ENCODE results near the gene SOCS2. TPM values are rescaled to one million over a fixed set of nuclear protein-coding genes. Genes with fewer than 3 reads are reported as not detected.

Gene SOCS2
- total and polyA plus RNA-seq, 2 of the 13 experiments (the other 11 are each of a cell fraction or from before 2014, with no cell fraction given), result 0.62 to 1.5 TPM

- 0 out of 2 replicates have a peak, but pooled peaks have one; percentile 19 for TF ChIP-seq ZNF556 (CRISPR knock-in tag; IDR thresholded peaks at IDR 0.05; ENCODE audit: borderline replicate concordance)
- TF ChIP-seq RBM39 (IDR thresholded peaks at IDR 0.05; ENCODE audit: low read depth, low read length, poor library complexity, severe bottlenecking), result peak; percentile 36
- no peak for TF ChIP-seq MLXIP (CRISPR knock-in tag; IDR thresholded peaks at IDR 0.05; ENCODE audit: borderline replicate concordance)
- TF ChIP-seq NFRKB (IDR thresholded peaks at IDR 0.05), result no peak
- no peak for TF ChIP-seq SMYD3 (CRISPR knock-in tag; IDR thresholded peaks at IDR 0.05)
- TF ChIP-seq MAFG (CRISPR knock-in tag; IDR thresholded peaks at IDR 0.05), result no peak
- TF ChIP-seq ZNF883 (CRISPR knock-in tag; IDR thresholded peaks at IDR 0.05; ENCODE audit: not compliant biosample characterization), result peak; percentile 20
- TF ChIP-seq BCL6 (CRISPR knock-in tag; IDR thresholded peaks at IDR 0.05), result peak; percentile 100
- no peak for TF ChIP-seq GTF3A (CRISPR knock-in tag; conservative IDR thresholded peaks at IDR 0.05)
- TF ChIP-seq, protein P1, sequence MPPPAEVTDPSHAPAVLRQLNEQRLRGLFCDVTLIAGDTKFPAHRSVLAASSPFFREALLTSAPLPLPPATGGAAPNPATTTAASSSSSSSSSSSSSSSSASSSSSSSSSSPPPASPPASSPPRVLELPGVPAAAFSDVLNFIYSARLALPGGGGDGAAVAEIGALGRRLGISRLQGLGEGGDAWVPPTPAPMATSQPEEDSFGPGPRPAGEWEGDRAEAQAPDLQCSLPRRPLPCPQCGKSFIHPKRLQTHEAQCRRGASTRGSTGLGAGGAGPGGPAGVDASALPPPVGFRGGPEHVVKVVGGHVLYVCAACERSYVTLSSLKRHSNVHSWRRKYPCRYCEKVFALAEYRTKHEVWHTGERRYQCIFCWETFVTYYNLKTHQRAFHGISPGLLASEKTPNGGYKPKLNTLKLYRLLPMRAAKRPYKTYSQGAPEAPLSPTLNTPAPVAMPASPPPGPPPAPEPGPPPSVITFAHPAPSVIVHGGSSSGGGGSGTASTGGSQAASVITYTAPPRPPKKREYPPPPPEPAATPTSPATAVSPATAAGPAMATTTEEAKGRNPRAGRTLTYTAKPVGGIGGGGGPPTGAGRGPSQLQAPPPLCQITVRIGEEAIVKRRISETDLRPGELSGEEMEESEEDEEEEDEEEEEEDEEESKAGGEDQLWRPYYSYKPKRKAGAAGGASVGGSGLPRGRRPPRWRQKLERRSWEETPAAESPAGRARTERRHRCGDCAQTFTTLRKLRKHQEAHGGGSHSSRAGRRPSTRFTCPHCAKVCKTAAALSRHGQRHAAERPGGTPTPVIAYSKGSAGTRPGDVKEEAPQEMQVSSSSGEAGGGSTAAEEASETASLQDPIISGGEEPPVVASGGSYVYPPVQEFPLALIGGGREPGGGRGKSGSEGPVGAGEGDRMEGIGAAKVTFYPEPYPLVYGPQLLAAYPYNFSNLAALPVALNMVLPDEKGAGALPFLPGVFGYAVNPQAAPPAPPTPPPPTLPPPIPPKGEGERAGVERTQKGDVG (CRISPR knock-in tag; IDR thresholded peaks at IDR 0.05; ENCODE audit: borderline replicate concordance), result no peak
- TF ChIP-seq, protein P2, sequence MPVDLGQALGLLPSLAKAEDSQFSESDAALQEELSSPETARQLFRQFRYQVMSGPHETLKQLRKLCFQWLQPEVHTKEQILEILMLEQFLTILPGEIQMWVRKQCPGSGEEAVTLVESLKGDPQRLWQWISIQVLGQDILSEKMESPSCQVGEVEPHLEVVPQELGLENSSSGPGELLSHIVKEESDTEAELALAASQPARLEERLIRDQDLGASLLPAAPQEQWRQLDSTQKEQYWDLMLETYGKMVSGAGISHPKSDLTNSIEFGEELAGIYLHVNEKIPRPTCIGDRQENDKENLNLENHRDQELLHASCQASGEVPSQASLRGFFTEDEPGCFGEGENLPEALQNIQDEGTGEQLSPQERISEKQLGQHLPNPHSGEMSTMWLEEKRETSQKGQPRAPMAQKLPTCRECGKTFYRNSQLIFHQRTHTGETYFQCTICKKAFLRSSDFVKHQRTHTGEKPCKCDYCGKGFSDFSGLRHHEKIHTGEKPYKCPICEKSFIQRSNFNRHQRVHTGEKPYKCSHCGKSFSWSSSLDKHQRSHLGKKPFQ (CRISPR knock-in tag; IDR thresholded peaks at IDR 0.05; ENCODE audit: insufficient replicate concordance), result no peak
- TF ChIP-seq YY1 (IDR thresholded peaks at IDR 0.05; ENCODE audit: insufficient read depth, insufficient replicate concordance, low read depth, low read length), result no peak
- peak; percentile 86; the same call in 1 of the 2 replicates for TF ChIP-seq ZNF160 (CRISPR knock-in tag; IDR thresholded peaks at IDR 0.05)
- TF ChIP-seq, protein P3, sequence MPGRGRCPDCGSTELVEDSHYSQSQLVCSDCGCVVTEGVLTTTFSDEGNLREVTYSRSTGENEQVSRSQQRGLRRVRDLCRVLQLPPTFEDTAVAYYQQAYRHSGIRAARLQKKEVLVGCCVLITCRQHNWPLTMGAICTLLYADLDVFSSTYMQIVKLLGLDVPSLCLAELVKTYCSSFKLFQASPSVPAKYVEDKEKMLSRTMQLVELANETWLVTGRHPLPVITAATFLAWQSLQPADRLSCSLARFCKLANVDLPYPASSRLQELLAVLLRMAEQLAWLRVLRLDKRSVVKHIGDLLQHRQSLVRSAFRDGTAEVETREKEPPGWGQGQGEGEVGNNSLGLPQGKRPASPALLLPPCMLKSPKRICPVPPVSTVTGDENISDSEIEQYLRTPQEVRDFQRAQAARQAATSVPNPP (CRISPR knock-in tag; IDR thresholded peaks at IDR 0.05), result 0 out of 2 replicates have a peak, but pooled peaks have one; percentile 38
- no peak for TF ChIP-seq ELF3 (CRISPR knock-in tag; IDR thresholded peaks at IDR 0.05)
- no peak for TF ChIP-seq ZNF484 (CRISPR knock-in tag; IDR thresholded peaks at IDR 0.05; ENCODE audit: borderline replicate concordance, low read depth)
- TF ChIP-seq, protein P4, sequence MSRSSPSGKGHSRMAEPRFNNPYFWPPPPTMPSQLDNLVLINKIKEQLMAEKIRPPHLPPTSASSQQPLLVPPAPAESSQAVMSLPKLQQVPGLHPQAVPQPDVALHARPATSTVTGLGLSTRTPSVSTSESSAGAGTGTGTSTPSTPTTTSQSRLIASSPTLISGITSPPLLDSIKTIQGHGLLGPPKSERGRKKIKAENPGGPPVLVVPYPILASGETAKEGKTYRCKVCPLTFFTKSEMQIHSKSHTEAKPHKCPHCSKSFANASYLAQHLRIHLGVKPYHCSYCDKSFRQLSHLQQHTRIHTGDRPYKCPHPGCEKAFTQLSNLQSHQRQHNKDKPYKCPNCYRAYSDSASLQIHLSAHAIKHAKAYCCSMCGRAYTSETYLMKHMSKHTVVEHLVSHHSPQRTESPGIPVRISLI (CRISPR knock-in tag; IDR thresholded peaks at IDR 0.05; ENCODE audit: borderline replicate concordance), result no peak
- TF ChIP-seq ZMYM2 (CRISPR knock-in tag; IDR thresholded peaks at IDR 0.05), result no peak
Observed at GRCh38 chr12:93570552-93571364, 1.7 kb upstream of the SOCS2 start (continued).
